ENCODE data around the gene FGF1. TPM values are rescaled to one million over a fixed set of nuclear protein-coding genes. Genes with fewer than 3 reads are reported as not detected.

The FGF1 gene
- total RNA-seq, 1 experiment from 2014 or later = 3.2 TPM

- Histone ChIP-seq H3K4me2 (ENCODE audit: insufficient read depth, insufficient read length, low read length) (no peak overlapping the region), H3K79me1 (ENCODE audit: insufficient read depth, low read depth, low read length, poor library complexity, severe bottlenecking) (no peaks in the 10 kb centered on the region), H3K27ac (ENCODE audit: insufficient read length, low read depth, low read length) (no peak overlapping the region), H3K23ac (ENCODE audit: insufficient read length, low read depth, low read length) (no peak overlapping the region), H2BK120ac (ENCODE audit: low read depth, low read length, poor library complexity, severe bottlenecking) (no peak overlapping the region), H4K91ac (ENCODE audit: insufficient read length, low read depth, low read length) (no peak overlapping the region), H3K14ac (ENCODE audit: insufficient read depth, low read length) (no peak overlapping the region), H2BK5ac (ENCODE audit: insufficient read length, low read length) (no peak overlapping the region), H3K9ac (ENCODE audit: extremely low read depth, insufficient read length, low read length) (no peak overlapping the region), H4K5ac (ENCODE audit: insufficient read length, low read depth, low read length) (no peak overlapping the region), H3K4ac (ENCODE audit: low read depth, low read length) (no peak overlapping the region), H4K20me1 (ENCODE audit: control insufficient read depth, insufficient read depth, insufficient read length) (no peaks in the 10 kb centered on the region), H3K27me3 (ENCODE audit: insufficient read depth, low read length) (no peaks in the 10 kb centered on the region), H2AFZ (ENCODE audit: low read length) (no peak overlapping the region), H2AK5ac (ENCODE audit: insufficient read length, low read length) (no peak overlapping the region), H3K56ac (ENCODE audit: insufficient read length, low read depth, low read length) (no peak overlapping the region), H2BK15ac (ENCODE audit: low read depth, low read length) (no peak overlapping the region), H4K8ac (replicated peaks; ENCODE audit: insufficient read length, low read depth, low read length) (no peak overlapping the region), H3K79me2 (ENCODE audit: insufficient read depth, low read length) (no peaks in the 10 kb centered on the region), H3K23me2 (ENCODE audit: insufficient read length, low read depth, low read length, poor library complexity, severe bottlenecking) (no peaks in the 10 kb centered on the region), H3T11ph (ENCODE audit: low read length) (no peak overlapping the region), H3K9me3 (ENCODE audit: control insufficient read depth, low read depth, low read length) (no peaks in the 10 kb centered on the region), H3K4me1 (ENCODE audit: insufficient read depth, low read length) (peaks cover 19% of the 10 kb centered on the region; the same call in 1 of the 2 replicates), H2BK12ac (ENCODE audit: insufficient read length, low read depth, low read length) (no peak overlapping the region), H3K18ac (ENCODE audit: insufficient read length, low read depth, low read length) (no peak overlapping the region), H2BK20ac (ENCODE audit: low read depth, low read length, poor library complexity, severe bottlenecking) (no peak overlapping the region)
- DNase-seq = no peak
- 0 out of 5 replicates have a peak, but pooled peaks cover 0 to 3% of the 10 kb centered on the region in 2 experiments for H3K9me3 Mint-ChIP-seq
- WGBS (ENCODE audit: extremely low coverage, insufficient read length, low lambda C conversion rate) = no CpG with 5 or more reads among the region's 7 CpGs
- H3K27me3 Mint-ChIP-seq (ENCODE audit: low read depth) = no peaks in the 10 kb centered on the region
- peaks cover 0 to 3% (median 0%) of the 10 kb centered on the region in 3 experiments; a peak in 1 of 7 replicates for H3K36me3 Mint-ChIP-seq (ENCODE audit: insufficient read depth in 1 of 3, low read depth in 3 of 3)
- peaks cover 48 to 52% of the 10 kb centered on the region in 2 experiments for H3K4me1 Mint-ChIP-seq
- H3K4me3 Mint-ChIP-seq = no peak overlapping the region
- no peak for TF ChIP-seq CTCF (conservative IDR thresholded peaks at IDR 0.05)
- H3K27ac Mint-ChIP-seq = 0 out of 7 replicates have a peak overlapping the region, but pooled peaks of 1 of the 3 experiments have one; percentile 1
These were observed 2.5 kb upstream of the FGF1 start for GRCh38 chr5:142688281-142688989.
